ENCODE data around the gene LUC7L.
"Not testable (repeated sequence)": the region's sequence is repeated elsewhere in the genome, so short reads cannot be mapped to it uniquely, and the experiment has no call there.

Gene LUC7L

DNA sequence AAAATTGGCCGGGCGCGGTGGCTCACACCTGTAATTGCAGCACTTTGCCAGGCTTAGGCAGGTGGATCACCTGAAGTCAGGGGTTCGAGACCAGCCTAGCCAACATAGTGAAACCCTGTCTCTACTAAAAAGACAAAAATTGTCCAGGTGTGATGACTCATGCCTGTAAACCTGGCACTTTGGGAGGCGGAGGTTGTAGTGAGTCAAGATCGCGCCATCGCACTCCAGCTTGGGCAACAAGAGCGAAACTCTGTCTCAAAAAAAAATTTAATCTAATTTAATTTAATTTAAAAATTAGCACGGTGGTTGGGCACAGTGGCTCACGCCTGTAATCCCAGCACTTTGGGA, 50.6 kb downstream of the LUC7L start:
- DNase-seq = no peak

DNA sequence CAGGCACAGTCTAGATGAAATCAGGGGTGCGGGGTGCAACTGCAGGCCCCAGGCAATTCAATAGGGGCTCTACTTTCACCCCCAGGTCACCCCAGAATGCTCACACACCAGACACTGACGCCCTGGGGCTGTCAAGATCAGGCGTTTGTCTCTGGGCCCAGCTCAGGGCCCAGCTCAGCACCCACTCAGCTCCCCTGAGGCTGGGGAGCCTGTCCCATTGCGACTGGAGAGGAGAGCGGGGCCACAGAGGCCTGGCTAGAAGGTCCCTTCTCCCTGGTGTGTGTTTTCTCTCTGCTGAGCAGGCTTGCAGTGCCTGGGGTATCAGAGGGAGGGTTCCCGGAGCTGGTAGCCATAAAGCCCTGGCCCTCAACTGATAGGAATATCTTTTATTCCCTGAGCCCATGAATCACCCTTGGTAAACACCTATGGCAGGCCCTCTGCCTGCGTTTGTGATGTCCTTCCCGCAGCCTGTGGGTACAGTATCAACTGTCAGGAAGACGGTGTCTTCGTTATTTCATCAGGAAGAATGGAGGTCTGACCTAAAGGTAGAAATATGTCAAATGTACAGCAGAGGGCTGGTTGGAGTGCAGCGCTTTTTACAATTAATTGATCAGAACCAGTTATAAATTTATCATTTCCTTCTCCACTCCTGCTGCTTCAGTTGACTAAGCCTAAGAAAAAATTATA, 51.1 kb downstream of the LUC7L start:
- DNase-seq = no peak

DNA sequence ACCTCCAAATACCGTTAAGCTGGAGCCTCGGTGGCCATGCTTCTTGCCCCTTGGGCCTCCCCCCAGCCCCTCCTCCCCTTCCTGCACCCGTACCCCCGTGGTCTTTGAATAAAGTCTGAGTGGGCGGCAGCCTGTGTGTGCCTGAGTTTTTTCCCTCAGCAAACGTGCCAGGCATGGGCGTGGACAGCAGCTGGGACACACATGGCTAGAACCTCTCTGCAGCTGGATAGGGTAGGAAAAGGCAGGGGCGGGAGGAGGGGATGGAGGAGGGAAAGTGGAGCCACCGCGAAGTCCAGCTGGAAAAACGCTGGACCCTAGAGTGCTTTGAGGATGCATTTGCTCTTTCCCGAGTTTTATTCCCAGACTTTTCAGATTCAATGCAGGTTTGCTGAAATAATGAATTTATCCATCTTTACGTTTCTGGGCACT, 51.8 kb downstream of the LUC7L start:
- no peak for DNase-seq

DNA sequence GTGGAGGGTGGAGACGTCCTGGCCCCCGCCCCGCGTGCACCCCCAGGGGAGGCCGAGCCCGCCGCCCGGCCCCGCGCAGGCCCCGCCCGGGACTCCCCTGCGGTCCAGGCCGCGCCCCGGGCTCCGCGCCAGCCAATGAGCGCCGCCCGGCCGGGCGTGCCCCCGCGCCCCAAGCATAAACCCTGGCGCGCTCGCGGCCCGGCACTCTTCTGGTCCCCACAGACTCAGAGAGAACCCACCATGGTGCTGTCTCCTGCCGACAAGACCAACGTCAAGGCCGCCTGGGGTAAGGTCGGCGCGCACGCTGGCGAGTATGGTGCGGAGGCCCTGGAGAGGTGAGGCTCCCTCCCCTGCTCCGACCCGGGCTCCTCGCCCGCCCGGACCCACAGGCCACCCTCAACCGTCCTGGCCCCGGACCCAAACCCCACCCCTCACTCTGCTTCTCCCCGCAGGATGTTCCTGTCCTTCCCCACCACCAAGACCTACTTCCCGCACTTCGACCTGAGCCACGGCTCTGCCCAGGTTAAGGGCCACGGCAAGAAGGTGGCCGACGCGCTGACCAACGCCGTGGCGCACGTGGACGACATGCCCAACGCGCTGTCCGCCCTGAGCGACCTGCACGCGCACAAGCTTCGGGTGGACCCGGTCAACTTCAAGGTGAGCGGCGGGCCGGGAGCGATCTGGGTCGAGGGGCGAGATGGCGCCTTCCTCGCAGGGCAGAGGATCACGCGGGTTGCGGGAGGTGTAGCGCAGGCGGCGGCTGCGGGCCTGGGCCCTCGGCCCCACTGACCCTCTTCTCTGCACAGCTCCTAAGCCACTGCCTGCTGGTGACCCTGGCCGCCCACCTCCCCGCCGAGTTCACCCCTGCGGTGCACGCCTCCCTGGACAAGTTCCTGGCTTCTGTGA, 52.5 kb downstream of the LUC7L start, which contains the start of gene HBA1:
HBA1 (plus strand) TSS at position 204 of the 906 bp plus-strand sequence; CDS start at position 241, 37 bp downstream.
- not testable (repeated sequence) for DNase-seq

DNA sequence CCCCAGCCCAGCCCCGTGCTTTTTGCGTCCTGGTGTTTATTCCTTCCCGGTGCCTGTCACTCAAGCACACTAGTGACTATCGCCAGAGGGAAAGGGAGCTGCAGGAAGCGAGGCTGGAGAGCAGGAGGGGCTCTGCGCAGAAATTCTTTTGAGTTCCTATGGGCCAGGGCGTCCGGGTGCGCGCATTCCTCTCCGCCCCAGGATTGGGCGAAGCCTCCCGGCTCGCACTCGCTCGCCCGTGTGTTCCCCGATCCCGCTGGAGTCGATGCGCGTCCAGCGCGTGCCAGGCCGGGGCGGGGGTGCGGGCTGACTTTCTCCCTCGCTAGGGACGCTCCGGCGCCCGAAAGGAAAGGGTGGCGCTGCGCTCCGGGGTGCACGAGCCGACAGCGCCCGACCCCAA, 53.2 kb downstream of the LUC7L start:
- not testable (repeated sequence) for DNase-seq

DNA sequence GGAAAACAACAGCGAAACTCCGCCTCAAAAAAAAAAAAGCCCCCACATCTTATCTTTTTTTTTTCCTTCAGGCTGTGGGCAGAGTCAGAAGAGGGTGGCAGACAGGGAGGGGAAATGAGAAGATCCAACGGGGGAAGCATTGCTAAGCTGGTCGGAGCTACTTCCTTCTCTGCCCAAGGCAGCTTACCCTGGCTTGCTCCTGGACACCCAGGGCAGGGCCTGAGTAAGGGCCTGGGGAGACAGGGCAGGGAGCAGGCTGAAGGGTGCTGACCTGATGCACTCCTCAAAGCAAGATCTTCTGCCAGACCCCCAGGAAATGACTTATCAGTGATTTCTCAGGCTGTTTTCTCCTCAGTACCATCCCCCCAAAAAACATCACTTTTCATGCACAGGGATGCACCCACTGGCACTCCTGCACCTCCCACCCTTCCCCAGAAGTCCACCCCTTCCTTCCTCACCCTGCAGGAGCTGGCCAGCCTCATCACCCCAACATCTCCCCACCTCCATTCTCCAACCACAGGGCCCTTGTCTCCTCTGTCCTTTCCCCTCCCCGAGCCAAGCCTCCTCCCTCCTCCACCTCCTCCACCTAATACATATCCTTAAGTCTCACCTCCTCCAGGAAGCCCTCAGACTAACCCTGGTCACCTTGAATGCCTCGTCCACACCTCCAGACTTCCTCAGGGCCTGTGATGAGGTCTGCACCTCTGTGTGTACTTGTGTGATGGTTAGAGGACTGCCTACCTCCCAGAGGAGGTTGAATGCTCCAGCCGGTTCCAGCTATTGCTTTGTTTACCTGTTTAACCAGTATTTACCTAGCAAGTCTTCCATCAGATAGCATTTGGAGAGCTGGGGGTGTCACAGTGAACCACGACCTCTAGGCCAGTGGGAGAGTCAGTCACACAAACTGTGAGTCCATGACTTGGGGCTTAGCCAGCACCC, 54.0 kb downstream of the LUC7L start:
- no peak for DNase-seq

DNA sequence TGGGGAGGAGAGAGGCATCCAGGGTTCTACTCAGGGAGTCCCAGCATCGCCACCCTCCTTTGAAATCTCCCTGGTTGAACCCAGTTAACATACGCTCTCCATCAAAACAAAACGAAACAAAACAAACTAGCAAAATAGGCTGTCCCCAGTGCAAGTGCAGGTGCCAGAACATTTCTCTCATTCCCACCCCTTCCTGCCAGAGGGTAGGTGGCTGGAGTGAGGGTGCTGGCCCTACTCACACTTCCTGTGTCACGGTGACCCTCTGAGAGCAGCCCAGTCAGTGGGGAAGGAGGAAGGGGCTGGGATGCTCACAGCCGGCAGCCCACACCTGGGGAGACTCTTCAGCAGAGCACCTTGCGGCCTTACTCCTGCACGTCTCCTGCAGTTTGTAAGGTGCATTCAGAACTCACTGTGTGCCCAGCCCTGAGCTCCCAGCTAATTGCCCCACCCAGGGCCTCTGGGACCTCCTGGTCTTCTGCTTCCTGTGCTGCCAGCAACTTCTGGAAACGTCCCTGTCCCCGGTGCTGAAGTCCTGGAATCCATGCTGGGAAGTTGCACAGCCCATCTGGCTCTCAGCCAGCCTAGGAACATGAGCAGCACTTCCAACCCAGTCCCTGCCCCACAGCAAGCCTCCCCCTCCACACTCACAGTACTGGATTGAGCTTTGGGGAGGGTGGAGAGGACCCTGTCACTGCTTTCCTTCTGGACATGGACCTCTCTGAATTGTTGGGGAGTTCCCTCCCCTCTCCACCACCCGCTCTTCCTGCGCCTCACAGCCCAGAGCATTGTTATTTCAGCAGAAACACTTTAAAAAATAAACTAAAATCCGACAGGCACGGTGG, 55.1 kb downstream of the LUC7L start:
- DNase-seq = not testable (repeated sequence)

DNA sequence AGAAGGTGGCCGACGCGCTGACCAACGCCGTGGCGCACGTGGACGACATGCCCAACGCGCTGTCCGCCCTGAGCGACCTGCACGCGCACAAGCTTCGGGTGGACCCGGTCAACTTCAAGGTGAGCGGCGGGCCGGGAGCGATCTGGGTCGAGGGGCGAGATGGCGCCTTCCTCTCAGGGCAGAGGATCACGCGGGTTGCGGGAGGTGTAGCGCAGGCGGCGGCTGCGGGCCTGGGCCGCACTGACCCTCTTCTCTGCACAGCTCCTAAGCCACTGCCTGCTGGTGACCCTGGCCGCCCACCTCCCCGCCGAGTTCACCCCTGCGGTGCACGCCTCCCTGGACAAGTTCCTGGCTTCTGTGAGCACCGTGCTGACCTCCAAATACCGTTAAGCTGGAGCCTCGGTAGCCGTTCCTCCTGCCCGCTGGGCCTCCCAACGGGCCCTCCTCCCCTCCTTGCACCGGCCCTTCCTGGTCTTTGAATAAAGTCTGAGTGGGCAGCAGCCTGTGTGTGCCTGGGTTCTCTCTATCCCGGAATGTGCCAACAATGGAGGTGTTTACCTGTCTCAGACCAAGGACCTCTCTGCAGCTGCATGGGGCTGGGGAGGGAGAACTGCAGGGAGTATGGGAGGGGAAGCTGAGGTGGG, 55.9 kb downstream of the LUC7L start:
- not testable (repeated sequence) for DNase-seq

DNA sequence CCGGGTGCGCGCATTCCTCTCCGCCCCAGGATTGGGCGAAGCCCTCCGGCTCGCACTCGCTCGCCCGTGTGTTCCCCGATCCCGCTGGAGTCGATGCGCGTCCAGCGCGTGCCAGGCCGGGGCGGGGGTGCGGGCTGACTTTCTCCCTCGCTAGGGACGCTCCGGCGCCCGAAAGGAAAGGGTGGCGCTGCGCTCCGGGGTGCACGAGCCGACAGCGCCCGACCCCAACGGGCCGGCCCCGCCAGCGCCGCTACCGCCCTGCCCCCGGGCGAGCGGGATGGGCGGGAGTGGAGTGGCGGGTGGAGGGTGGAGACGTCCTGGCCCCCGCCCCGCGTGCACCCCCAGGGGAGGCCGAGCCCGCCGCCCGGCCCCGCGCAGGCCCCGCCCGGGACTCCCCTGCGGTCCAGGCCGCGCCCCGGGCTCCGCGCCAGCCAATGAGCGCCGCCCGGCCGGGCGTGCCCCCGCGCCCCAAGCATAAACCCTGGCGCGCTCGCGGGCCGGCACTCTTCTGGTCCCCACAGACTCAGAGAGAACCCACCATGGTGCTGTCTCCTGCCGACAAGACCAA, 56.8 kb downstream of the LUC7L start, which contains the start of gene HBA2:
HBA2 (plus strand) TSS at position 503 of the 568 bp plus-strand sequence; CDS start at position 540, 37 bp downstream.
- DNase-seq = not testable (repeated sequence)

DNA sequence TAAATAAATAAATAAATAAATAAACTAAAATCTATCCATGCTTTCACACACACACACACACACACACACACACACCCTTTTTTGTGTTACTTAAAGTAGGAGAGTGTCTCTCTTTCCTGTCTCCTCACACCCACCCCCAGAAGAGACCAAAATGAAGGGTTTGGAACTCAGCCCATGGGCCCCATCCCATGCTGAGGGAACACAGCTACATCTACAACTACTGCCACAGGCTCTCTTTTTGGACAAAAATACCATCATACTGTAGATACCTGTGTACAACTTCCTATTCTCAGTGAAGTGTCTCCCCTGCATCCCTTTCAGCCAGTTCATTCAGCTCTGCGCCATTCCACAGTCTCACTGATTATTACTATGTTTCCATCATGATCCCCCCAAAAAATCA, 58.5 kb downstream of the LUC7L start:
- DNase-seq = no peak

DNA sequence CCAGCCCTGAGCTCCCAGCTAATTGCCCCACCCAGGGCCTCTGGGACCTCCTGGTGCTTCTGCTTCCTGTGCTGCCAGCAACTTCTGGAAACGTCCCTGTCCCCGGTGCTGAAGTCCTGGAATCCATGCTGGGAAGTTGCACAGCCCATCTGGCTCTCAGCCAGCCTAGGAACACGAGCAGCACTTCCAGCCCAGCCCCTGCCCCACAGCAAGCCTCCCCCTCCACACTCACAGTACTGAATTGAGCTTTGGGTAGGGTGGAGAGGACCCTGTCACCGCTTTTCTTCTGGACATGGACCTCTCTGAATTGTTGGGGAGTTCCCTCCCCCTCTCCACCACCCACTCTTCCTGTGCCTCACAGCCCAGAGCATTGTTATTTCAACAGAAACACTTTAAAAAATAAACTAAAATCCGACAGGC, 59.2 kb downstream of the LUC7L start:
- DNase-seq = not testable (repeated sequence)

DNA sequence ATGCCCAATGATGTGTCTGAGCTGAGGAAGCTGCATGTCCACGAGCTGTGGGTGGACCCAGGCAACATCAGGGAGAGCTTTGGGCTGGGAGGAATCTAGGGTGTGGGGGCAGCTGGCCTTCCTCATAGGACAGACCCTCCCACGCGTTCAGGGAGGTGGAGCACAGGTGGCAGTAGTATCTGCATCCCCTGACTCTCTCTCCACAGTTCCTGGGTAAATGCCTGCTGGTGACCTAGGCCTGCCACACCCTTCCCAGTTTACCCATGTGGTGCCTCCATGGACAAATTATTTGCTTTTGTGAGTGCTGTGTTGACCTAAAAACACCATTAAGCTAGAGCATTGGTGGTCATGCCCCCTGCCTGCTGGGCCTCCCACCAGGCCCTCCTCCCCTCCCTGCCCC, 60.2 kb downstream of the LUC7L start:
- DNase-seq = no peak

DNA sequence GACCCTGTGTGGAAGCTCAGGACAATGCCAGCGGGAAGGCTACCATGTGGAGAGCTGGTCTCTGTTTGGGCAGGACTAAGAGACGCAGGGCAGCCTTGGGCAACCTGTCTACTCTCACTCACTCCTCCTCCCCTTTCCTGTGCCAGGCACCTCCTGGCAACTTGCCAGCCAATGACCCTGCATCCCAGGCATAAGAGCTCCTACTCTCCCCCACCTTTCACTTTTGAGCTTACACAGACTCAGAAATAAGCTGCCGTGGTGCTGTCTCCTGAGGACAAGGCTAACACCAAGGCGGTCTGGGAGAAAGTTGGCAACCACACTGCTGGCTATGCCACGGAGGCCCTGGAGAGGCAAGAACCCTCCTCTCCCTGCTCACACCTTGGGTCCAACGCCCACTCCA, 60.8 kb downstream of the LUC7L start:
- DNase-seq = no peak

DNA sequence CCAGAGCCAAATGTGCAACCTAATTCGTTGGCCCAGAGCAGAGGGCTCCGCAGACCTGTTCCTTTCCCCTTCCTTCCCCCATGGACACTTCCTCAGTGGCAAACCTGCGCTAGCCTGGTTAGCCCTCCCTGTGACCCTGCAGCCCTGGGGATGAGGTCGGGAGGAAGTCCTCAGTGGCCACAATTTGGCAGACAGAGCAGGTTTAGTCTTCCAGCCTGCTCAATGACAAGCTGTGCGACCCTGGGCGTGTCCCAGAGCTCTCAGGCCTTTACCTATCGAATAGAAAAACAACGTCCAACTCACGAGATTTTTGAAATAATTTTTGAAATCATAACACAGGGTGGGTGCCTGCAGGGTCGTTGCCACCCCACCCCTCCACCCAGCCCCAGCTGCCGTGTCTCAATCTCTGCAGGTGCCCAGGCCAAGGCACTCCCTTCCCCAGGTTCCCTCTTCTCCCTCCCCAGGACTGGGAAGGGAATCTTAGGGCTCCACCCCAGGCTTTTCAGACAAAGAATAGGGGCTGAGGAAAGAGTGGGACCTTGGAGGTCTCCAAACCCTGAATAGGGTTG, 62.0 kb downstream of the LUC7L start:
- no peak for DNase-seq

DNA sequence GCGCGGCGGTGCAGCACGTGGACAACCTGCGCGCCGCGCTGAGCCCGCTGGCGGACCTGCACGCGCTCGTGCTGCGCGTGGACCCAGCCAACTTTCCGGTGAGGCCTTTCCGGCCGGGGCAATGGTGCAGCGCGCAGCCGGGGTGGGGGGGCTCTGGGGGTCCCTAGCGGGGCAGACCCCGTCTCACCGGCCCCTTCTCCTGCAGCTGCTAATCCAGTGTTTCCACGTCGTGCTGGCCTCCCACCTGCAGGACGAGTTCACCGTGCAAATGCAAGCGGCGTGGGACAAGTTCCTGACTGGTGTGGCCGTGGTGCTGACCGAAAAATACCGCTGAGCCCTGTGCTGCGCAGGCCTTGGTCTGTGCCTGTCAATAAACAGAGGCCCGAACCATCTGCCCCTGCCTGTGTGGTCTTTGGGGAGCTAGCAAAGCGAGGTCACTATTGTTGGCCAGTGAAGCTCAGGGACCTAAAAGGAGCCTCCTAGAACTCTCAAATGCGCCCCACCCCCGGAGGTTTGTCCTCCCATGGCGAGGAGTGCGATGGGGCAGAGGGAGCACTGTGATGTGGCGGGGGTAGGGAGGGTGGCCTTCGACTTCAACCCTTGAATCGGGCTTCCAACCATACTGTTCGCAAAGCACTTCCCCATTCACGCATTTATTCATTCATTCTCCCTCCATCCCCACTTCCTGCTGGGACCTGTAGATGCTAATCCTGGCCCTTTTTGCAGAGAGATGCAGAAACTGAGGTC, 62.7 kb downstream of the LUC7L start:
- no peak for DNase-seq

DNA sequence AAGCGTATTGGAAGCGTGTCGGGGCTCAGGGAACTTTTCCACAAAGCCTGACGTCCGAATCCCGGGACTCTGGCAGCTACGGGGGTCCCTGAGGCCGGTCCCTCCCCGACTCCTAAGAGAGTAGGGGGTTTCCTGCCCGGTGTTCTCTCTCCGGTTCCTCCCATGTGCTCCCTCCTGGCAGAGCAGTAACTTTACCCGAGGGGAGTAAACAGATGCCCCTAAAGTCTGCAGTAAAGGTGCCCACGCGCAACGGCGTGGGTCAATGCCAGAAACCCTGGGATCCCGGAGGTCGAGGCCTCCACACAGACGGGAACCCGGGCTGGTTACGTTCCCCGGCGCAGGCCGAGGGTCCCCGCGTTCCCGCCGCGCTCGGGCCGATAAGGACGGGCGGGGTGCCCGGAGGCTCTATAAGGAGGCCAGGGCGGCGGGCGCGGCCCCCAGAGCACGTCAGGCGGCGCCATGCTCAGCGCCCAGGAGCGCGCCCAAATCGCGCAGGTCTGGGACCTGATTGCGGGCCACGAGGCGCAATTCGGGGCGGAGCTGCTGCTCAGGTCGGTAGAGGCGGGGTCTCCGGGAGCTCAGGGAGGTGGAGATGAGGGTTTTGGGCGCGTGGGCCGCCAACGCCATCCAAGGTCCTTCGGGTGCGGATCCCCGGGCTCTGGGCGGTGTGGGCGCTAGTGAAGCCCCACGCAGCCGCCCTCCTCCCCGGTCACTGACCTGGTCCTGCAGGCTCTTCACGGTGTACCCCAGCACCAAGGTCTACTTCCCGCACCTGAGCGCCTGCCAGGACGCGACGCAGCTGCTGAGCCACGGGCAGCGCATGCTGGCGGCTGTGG, 63.5 kb downstream of the LUC7L start, which contains the start of gene HBM:
HBM (plus strand) TSS at position 440 of the 836 bp plus-strand sequence; CDS start at position 460, 20 bp downstream.
- no peak for DNase-seq

DNA sequence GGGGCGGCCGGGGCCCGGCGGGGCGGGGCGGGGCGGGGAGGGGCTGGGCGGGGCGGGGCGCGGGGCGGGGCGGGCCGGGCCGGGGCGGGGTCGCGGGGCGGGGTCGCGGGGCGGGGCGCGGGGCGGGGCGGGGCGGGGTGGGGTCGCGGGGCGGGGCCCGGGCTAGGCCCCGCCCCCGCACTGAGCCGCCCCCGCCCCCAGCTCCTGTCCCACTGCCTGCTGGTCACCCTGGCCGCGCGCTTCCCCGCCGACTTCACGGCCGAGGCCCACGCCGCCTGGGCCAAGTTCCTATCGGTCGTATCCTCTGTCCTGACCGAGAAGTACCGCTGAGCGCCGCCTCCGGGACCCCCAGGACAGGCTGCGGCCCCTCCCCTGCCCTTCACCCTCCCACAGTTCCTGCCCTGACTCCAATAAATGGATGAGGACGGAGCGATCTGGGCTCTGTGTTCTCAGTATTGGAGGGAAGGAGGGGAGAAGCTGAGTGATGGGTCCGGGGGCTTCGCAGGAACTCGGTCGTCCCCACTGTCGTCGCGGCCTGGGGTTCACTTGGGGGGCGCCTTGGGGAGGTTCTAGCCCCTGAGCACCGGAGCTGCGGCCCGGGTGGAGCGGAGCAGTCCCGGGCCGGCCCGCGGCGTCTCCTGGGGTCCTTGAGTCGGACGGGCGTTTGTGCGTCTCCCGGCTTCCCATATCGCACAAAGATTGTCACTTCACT, 64.3 kb downstream of the LUC7L start:
- no peak for DNase-seq
